GM12865 (cell line): ENCODE data around the gene ERGIC1.
A peak's percentile ranks its signal among the peaks of the same experiment; 100 is the strongest.

ENCODE experiments used
- DNase-seq: peaks from one replicate; pipeline ENCODE4 v3.0.0; 2010; ENCODE audit warnings: low read depth
- H3K4me3 ChIP-seq: 2 replicates; pipeline ENCODE4 v1.5.1; 2011; ENCODE audit warnings: mild to moderate bottlenecking, low read depth, low read length, control low read depth
- CTCF ChIP-seq: IDR thresholded peaks from 2 replicates; pipeline ENCODE4 v1.5.1; 2011; ENCODE audit warnings: low read length, control low read depth, low read depth, inconsistent platforms; ENCODE audit not compliant: insufficient read depth; ENCODE audit errors: missing control alignments

Gene ERGIC1

GRCh38 chr5:172790496-172790889 is 43.6 kb upstream of the ERGIC1 start:
- no peak overlapping the region for H3K4me3 ChIP-seq
- DNase-seq, result no peak
- TF ChIP-seq CTCF, result no peak

GRCh38 chr5:172791286-172791685 is 42.8 kb upstream of the ERGIC1 start:
- DNase-seq, result no peak
- no peak for TF ChIP-seq CTCF
- H3K4me3 ChIP-seq, result no peak overlapping the region

GRCh38 chr5:172791726-172792445 is 42.2 kb upstream of the ERGIC1 start:
- no peak for TF ChIP-seq CTCF
- DNase-seq, result no peak
- H3K4me3 ChIP-seq, result no peak overlapping the region

GRCh38 chr5:172792701-172793570 is 41.1 kb upstream of the ERGIC1 start:
- DNase-seq, result no peak
- no peak overlapping the region for H3K4me3 ChIP-seq
- no peak for TF ChIP-seq CTCF

- no peak for TF ChIP-seq CTCF
- DNase-seq, result peak; percentile 76
- H3K4me3 ChIP-seq, result no peak overlapping the region
Measured at GRCh38 chr5:172793577-172794488, 40.2 kb upstream of the ERGIC1 start.

- no peak for DNase-seq
- no peak overlapping the region for H3K4me3 ChIP-seq
- TF ChIP-seq CTCF, result no peak
Measured at GRCh38 chr5:172795318-172795977, 38.6 kb upstream of the ERGIC1 start.
